GM12878 (cell line): ENCODE measurements around the gene IRAK3. TPM values are rescaled to one million over a fixed set of nuclear protein-coding genes. Genes with fewer than 3 reads are reported as not detected.

Source experiments
- ATF7 ChIP-seq: fragments of 450-650 bp; IDR thresholded peaks from 2 replicates; pipeline ENCODE4 v1.6.1; 2016; ENCODE audit warnings: low read depth, mild to moderate bottlenecking
- BCL11A ChIP-seq: IDR thresholded peaks from 2 replicates; pipeline ENCODE4 v1.6.1; 2011; ENCODE audit warnings: low read depth, low read length
- BCL3 ChIP-seq: IDR thresholded peaks from 2 replicates; pipeline ENCODE4 v1.6.1; 2011; ENCODE audit warnings: borderline replicate concordance, low read depth, mild to moderate bottlenecking, moderate library complexity, low read length; ENCODE audit not compliant: insufficient read depth, poor library complexity, severe bottlenecking
- BHLHE40 ChIP-seq, 2 experiments: fragments of 450-650 bp in 1 of 2; IDR thresholded peaks; 2 replicates each; pipeline ENCODE4 v1.6.1; 2011 to 2017; ENCODE audit warnings: low read depth in 2 of 2, borderline replicate concordance in 1 of 2, improper control_type of control experiment in 1 of 2, low read length in 1 of 2, mild to moderate bottlenecking in 1 of 2
- CBFB ChIP-seq: IDR thresholded peaks from 2 replicates; pipeline ENCODE4 v1.6.1; 2016; ENCODE audit warnings: antibody characterized with exemption, low read depth
- ETV6 ChIP-seq, 2 experiments: fragments of 450-650 bp in 1 of 2; IDR thresholded peaks in 1 of 2; conservative IDR thresholded peaks in 1 of 2; 2 replicates each; pipeline ENCODE4 v1.6.1; 2014; ENCODE audit warnings: antibody characterized with exemption in 1 of 2, borderline replicate concordance in 1 of 2, low read depth in 1 of 2, mild to moderate bottlenecking in 1 of 2, moderate library complexity in 1 of 2
- FOXK2 ChIP-seq: fragments of 450-650 bp; IDR thresholded peaks from 2 replicates; pipeline ENCODE4 v1.6.1; 2017; ENCODE audit warnings: mild to moderate bottlenecking, moderate library complexity
- FOXM1 ChIP-seq: IDR thresholded peaks from 2 replicates; pipeline ENCODE4 v1.6.1; 2012; ENCODE audit warnings: low read depth, mild to moderate bottlenecking, inconsistent platforms, low read length, moderate library complexity
- GATAD2B ChIP-seq: fragments of 450-650 bp; conservative IDR thresholded peaks from 2 replicates; pipeline ENCODE4 v1.6.1; 2017; ENCODE audit warnings: low read depth, mild to moderate bottlenecking, moderate library complexity
- HDAC2 ChIP-seq: fragments of 200-600 bp; sonication (generic); IDR thresholded peaks from 2 replicates; pipeline ENCODE4 v1.6.1; 2017
- IKZF2 ChIP-seq, 2 experiments: fragments of 450-650 bp; IDR thresholded peaks; 2 replicates each; pipeline ENCODE4 v1.6.1; 2017; ENCODE audit warnings: mild to moderate bottlenecking in 2 of 2, moderate library complexity in 2 of 2
- MLLT1 ChIP-seq: fragments of 450-650 bp; IDR thresholded peaks from 2 replicates; pipeline ENCODE4 v1.6.1; 2016; ENCODE audit warnings: mild to moderate bottlenecking
- MTA3 ChIP-seq: IDR thresholded peaks from 2 replicates; pipeline ENCODE4 v1.6.1; 2012; ENCODE audit warnings: low read length, inconsistent platforms, borderline replicate concordance
- NR2C1 ChIP-seq: fragments of 450-650 bp; IDR thresholded peaks from 2 replicates; pipeline ENCODE4 v1.6.1; 2017; ENCODE audit warnings: antibody characterized with exemption, mild to moderate bottlenecking, moderate library complexity
- NR2C2 ChIP-seq: IDR thresholded peaks from 2 replicates; pipeline ENCODE4 v1.6.1; 2011; ENCODE audit warnings: borderline replicate concordance, low read depth; ENCODE audit not compliant: control insufficient read depth, insufficient read length
- RELB ChIP-seq: fragments of 450-650 bp; IDR thresholded peaks from 2 replicates; pipeline ENCODE4 v1.6.1; 2017; ENCODE audit warnings: low read depth, mild to moderate bottlenecking, moderate library complexity
- SMAD5 ChIP-seq: IDR thresholded peaks from 2 replicates; pipeline ENCODE4 v1.6.1; 2016; ENCODE audit warnings: antibody characterized with exemption, low read depth
- ZBED1 ChIP-seq: IDR thresholded peaks from 2 replicates; pipeline ENCODE4 v1.6.1; 2016; ENCODE audit warnings: borderline replicate concordance
- ZNF274 ChIP-seq: IDR thresholded peaks from one replicate; pipeline ENCODE4 v1.8.0; 2011; ENCODE audit not compliant: insufficient read length, insufficient read depth
- polyA plus RNA-seq, 11 experiments: library from polyadenylated mRNA; depleted of rRNA in 4 of 11; unstranded in 6 of 11; stranded (reverse) in 5 of 11; fragments of >200 nt; fragmentation: Nextera tagmentation in 4 of 11; fragmentation: Illumina TruSeq in 1 of 11; extraction: Ambion mirVana in 4 of 11; extraction: Trizol in 1 of 11; gene quantifications; 1 replicate in 1 of 11; 2 replicates in 10 of 11; pipeline versions ENCODE4 v1.2.1 to v1.2.3, GENCODE V29; 2011 to 2016; ENCODE audit warnings: inconsistent platforms in 2 of 11, missing spikeins in 2 of 11, low read depth in 1 of 11
- total RNA-seq, 4 experiments: library from RNA; depleted of rRNA in 3 of 4; stranded (reverse); fragments of >200 nt in 3 of 4; fragmentation: Illumina TruSeq in 1 of 4; extraction: Trizol in 1 of 4; gene quantifications; 2 replicates each; pipeline versions ENCODE4 v1.2.1 to v1.2.3, GENCODE V29; 2013 to 2021
- TF ChIP-seq, protein P1 (sequence below): fragments of 450-650 bp; IDR thresholded peaks from 2 replicates; pipeline ENCODE4 v1.6.1; 2017; ENCODE audit warnings: mild to moderate bottlenecking, moderate library complexity

IRAK3 gene
- total and polyA plus RNA-seq, 10 of the 15 experiments (the other 5 are each of a cell fraction or from before 2014, with no cell fraction given), result 1.4 to 14.1 (median 5.4) TPM

- TF ChIP-seq, protein P1, sequence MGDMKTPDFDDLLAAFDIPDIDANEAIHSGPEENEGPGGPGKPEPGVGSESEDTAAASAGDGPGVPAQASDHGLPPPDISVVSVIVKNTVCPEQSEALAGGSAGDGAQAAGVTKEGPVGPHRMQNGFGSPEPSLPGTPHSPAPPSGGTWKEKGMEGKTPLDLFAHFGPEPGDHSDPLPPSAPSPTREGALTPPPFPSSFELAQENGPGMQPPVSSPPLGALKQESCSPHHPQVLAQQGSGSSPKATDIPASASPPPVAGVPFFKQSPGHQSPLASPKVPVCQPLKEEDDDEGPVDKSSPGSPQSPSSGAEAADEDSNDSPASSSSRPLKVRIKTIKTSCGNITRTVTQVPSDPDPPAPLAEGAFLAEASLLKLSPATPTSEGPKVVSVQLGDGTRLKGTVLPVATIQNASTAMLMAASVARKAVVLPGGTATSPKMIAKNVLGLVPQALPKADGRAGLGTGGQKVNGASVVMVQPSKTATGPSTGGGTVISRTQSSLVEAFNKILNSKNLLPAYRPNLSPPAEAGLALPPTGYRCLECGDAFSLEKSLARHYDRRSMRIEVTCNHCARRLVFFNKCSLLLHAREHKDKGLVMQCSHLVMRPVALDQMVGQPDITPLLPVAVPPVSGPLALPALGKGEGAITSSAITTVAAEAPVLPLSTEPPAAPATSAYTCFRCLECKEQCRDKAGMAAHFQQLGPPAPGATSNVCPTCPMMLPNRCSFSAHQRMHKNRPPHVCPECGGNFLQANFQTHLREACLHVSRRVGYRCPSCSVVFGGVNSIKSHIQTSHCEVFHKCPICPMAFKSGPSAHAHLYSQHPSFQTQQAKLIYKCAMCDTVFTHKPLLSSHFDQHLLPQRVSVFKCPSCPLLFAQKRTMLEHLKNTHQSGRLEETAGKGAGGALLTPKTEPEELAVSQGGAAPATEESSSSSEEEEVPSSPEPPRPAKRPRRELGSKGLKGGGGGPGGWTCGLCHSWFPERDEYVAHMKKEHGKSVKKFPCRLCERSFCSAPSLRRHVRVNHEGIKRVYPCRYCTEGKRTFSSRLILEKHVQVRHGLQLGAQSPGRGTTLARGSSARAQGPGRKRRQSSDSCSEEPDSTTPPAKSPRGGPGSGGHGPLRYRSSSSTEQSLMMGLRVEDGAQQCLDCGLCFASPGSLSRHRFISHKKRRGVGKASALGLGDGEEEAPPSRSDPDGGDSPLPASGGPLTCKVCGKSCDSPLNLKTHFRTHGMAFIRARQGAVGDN, result peak; percentile 46
- TF ChIP-seq BHLHE40 (IDR thresholded peaks at IDR 0.05; ENCODE audit: borderline replicate concordance in 1 of 2, low read depth in 2 of 2, low read length in 1 of 2) (peak; percentile 44 to 79; a peak in 3 of 4 replicates), HDAC2 (no peak), IKZF2 (IDR thresholded peaks at IDR 0.05) (peak; percentile 85 to 89), NR2C1 (peak; percentile 27; the same call in 1 of the 2 replicates), GATAD2B (peak; percentile 98), SMAD5 (peak; percentile 50), BCL11A (peak; percentile 56; the same call in 1 of the 2 replicates), ATF7 (peak; percentile 64; the same call in 1 of the 2 replicates), ZBED1 (no peak; the same call in 1 of the 2 replicates), MLLT1 (peak; percentile 100), MTA3 (no peak), BCL3 (peak; percentile 12), ETV6 (conservative IDR thresholded peaks at IDR 0.05 in 1 of 2, IDR thresholded peaks at IDR 0.05 in 1 of 2; ENCODE audit: borderline replicate concordance in 1 of 2, low read depth in 1 of 2) (peak; percentile 80 to 98; a peak in 2 of 4 replicates), NR2C2 (peak; percentile 68), FOXM1 (0 out of 2 replicates have a peak, but pooled peaks have one; percentile 44), CBFB (peak; percentile 98; the same call in 1 of the 2 replicates), ZNF274 (no peak), FOXK2 (peak; percentile 62; the same call in 1 of the 2 replicates), RELB (peak; percentile 89)
These were observed 19.5 kb upstream of the IRAK3 start, which contains the start of gene TMBIM4 (continued) for GRCh38 chr12:66169221-66170170.
